HG03457 (cell line): ENCODE results near the gene CGNL1.
A peak's percentile ranks its signal among the peaks of the same experiment; 100 is the strongest.

Experiments used
- ATAC-seq: cut with Tn5 transposase; IDR thresholded peaks from one replicate; pipeline ENCODE4 v1.9.1; 2021; ENCODE audit warnings: moderate number of reproducible peaks; ENCODE audit not compliant: unreplicated experiment

Gene CGNL1

GRCh38 chr15:57544848-57545480 is 168.7 kb downstream of the CGNL1 start:
- no peak for ATAC-seq

- no peak for ATAC-seq
Measured at GRCh38 chr15:57545995-57546394, 169.7 kb downstream of the CGNL1 start.

GRCh38 chr15:57547243-57547755 is 171.0 kb downstream of the CGNL1 start:
- ATAC-seq = no peak

- ATAC-seq = no peak
Measured at GRCh38 chr15:57548351-57548750, 172.0 kb downstream of the CGNL1 start.

- no peak for ATAC-seq
Measured at GRCh38 chr15:57548835-57549234, 172.5 kb downstream of the CGNL1 start.

- no peak for ATAC-seq
Measured at GRCh38 chr15:57549935-57550334, 173.6 kb downstream of the CGNL1 start.

- ATAC-seq = no peak
Measured at GRCh38 chr15:57550640-57551039, 174.3 kb downstream of the CGNL1 start.

- no peak for ATAC-seq
Measured at GRCh38 chr15:57551715-57552677, 175.7 kb downstream of the CGNL1 start.

GRCh38 chr15:57552678-57553334 is 176.5 kb downstream of the CGNL1 start:
- no peak for ATAC-seq

GRCh38 chr15:57553526-57553925 is 177.2 kb downstream of the CGNL1 start:
- ATAC-seq = no peak

- ATAC-seq = no peak
Measured at GRCh38 chr15:57554063-57554811, 177.9 kb downstream of the CGNL1 start.

GRCh38 chr15:57554812-57555179 is 178.5 kb downstream of the CGNL1 start:
- no peak for ATAC-seq

GRCh38 chr15:57555270-57555669 is 179.0 kb downstream of the CGNL1 start:
- ATAC-seq = no peak

- no peak for ATAC-seq
Measured at GRCh38 chr15:57556040-57556439, 179.7 kb downstream of the CGNL1 start.

GRCh38 chr15:57557267-57557666 is 181.0 kb downstream of the CGNL1 start:
- ATAC-seq = no peak

- no peak for ATAC-seq
Measured at GRCh38 chr15:57557810-57558209, 181.5 kb downstream of the CGNL1 start.

GRCh38 chr15:57559875-57560274 is 183.6 kb downstream of the CGNL1 start:
- no peak for ATAC-seq

GRCh38 chr15:57561041-57561711 is 184.9 kb downstream of the CGNL1 start:
- ATAC-seq = peak; percentile 57

GRCh38 chr15:57562196-57562769 is 186.0 kb downstream of the CGNL1 start:
- ATAC-seq = no peak

GRCh38 chr15:57563416-57563815 is 187.1 kb downstream of the CGNL1 start:
- no peak for ATAC-seq
